ENCODE results near the gene PPP2R3A. TPM values are rescaled to one million over a fixed set of nuclear protein-coding genes. Genes with fewer than 3 reads are reported as not detected.
A peak's percentile ranks its signal among the peaks of the same experiment; 100 is the strongest.

Gene PPP2R3A
- polyA plus RNA-seq, 1 donor (not counting 4 experiments of a cell fraction or from before 2014, with no cell fraction given), result 11.1 TPM

DNA sequence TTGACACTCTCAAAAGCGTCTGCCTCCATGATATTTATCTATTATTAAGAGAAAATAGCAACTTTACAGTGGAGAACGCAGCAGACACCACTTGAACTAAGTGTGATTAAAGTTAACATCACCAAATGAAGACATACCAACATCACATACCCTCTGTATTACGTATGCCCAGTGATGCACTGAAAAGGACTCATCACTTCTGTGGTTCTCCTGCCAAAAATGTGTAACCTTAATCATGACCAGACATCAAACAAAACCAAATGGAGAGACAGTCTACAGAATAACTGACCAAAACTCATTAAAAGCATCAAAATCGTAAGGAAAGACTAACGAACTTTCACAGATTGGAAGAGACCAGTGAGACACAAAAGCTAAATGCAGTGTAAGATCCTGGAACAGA is 103.2 kb downstream of the PPP2R3A start:
- H3K4me2 ChIP-seq (ENCODE audit: control insufficient read depth, extremely low read depth, insufficient read depth, low read depth, low read length), result no peak overlapping the region
- FAIRE-seq (no peak), DNase-seq (ENCODE audit: low read depth, low spot score) (no peak)
- peaks cover 21% of the 10 kb centered on the region for H3K4me1 ChIP-seq (ENCODE audit: control insufficient read depth, extremely low read depth, insufficient read depth, low read length)
- no peaks in the 10 kb centered on the region for H3K9me3 ChIP-seq (ENCODE audit: control insufficient read depth, low read depth, low read length)
- no peaks in the 10 kb centered on the region for H3K27me3 ChIP-seq (ENCODE audit: control insufficient read depth, extremely low read depth, insufficient read depth, low read length)
- H3K36me3 ChIP-seq (ENCODE audit: control insufficient read depth in 2 of 2, extremely low read depth in 1 of 2, insufficient read depth in 2 of 2, low read length in 2 of 2), result no peaks in the 10 kb centered on the region
- no peak overlapping the region for H3K27ac ChIP-seq (ENCODE audit: control insufficient read depth, insufficient read depth, low read length)
- no peak for TF ChIP-seq EZH2 (IDR thresholded peaks at IDR 0.05; ENCODE audit: low read length)
- TF ChIP-seq, protein P1, sequence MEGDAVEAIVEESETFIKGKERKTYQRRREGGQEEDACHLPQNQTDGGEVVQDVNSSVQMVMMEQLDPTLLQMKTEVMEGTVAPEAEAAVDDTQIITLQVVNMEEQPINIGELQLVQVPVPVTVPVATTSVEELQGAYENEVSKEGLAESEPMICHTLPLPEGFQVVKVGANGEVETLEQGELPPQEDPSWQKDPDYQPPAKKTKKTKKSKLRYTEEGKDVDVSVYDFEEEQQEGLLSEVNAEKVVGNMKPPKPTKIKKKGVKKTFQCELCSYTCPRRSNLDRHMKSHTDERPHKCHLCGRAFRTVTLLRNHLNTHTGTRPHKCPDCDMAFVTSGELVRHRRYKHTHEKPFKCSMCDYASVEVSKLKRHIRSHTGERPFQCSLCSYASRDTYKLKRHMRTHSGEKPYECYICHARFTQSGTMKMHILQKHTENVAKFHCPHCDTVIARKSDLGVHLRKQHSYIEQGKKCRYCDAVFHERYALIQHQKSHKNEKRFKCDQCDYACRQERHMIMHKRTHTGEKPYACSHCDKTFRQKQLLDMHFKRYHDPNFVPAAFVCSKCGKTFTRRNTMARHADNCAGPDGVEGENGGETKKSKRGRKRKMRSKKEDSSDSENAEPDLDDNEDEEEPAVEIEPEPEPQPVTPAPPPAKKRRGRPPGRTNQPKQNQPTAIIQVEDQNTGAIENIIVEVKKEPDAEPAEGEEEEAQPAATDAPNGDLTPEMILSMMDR (optimal IDR thresholded peaks at IDR 0.05 in 1 of 3, IDR thresholded peaks at IDR 0.05 in 1 of 3, conservative IDR thresholded peaks at IDR 0.05 in 1 of 3; ENCODE audit: extremely low read depth in 1 of 3, insufficient read depth in 2 of 3, low read length in 3 of 3), result no peak
- dilution Hi-C loops (cut with MboI; ENCODE audit: extremely low pct_ligation_motif_present, low sequenced_read_pairs), result no loop called here
- no peak overlapping the region for H3K4me3 ChIP-seq (ENCODE audit: control insufficient read depth in 2 of 3, extremely low read depth in 1 of 3, insufficient read depth in 2 of 3, low read depth in 1 of 3, low read length in 3 of 3)
- no peaks in the 10 kb centered on the region for H3K79me2 ChIP-seq (ENCODE audit: control insufficient read depth, insufficient read depth, low read length)
- H2AFZ ChIP-seq (ENCODE audit: control insufficient read depth, low read length), result no peak overlapping the region
- no peaks in the 10 kb centered on the region for H4K20me1 ChIP-seq (ENCODE audit: control insufficient read depth, extremely low read depth, insufficient read depth, low read length)
- no peaks in the 10 kb centered on the region for H3K9me1 ChIP-seq (ENCODE audit: control insufficient read depth, extremely low read depth, insufficient read depth, low read length)
- no peak overlapping the region for H3K9ac ChIP-seq (ENCODE audit: control insufficient read depth, extremely low read depth, insufficient read depth, low read length)

DNA sequence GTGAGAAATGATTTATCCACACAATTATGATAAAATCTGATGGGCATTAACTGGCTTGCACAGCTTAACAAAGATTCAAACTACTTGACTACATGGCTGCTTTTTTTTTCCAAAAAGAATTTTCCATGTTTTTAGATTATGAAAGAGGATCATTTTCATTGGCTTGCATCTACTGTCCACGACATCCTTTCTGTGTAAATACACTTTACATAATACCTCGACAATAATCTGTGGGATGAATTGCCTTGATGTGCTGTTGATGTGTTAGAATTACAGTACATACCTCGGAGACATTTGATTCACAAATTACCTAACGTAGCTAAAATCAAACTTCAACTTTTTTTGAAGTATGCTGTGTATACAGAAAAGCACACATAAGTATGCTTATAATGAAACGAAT is 104.4 kb downstream of the PPP2R3A start:
- FAIRE-seq (peak; percentile 5), DNase-seq (ENCODE audit: low read depth, low spot score) (no peak)
- dilution Hi-C loops (cut with MboI; ENCODE audit: extremely low pct_ligation_motif_present, low sequenced_read_pairs), result no loop called here
- Histone ChIP-seq H3K9ac (ENCODE audit: control insufficient read depth, extremely low read depth, insufficient read depth, low read length) (peak overlapping the region; percentile 44), H3K4me2 (ENCODE audit: control insufficient read depth, extremely low read depth, insufficient read depth, low read depth, low read length) (peak overlapping the region; percentile 22), H3K4me3 (ENCODE audit: control insufficient read depth in 2 of 3, extremely low read depth in 1 of 3, insufficient read depth in 2 of 3, low read depth in 1 of 3, low read length in 3 of 3) (peak overlapping the region in 1 of 3 experiments; percentile 9), H3K36me3 (ENCODE audit: control insufficient read depth in 2 of 2, extremely low read depth in 1 of 2, insufficient read depth in 2 of 2, low read length in 2 of 2) (no peaks in the 10 kb centered on the region), H3K9me1 (ENCODE audit: control insufficient read depth, extremely low read depth, insufficient read depth, low read length) (no peaks in the 10 kb centered on the region), H3K79me2 (ENCODE audit: control insufficient read depth, insufficient read depth, low read length) (no peaks in the 10 kb centered on the region), H3K27me3 (ENCODE audit: control insufficient read depth, extremely low read depth, insufficient read depth, low read length) (no peaks in the 10 kb centered on the region), H4K20me1 (ENCODE audit: control insufficient read depth, extremely low read depth, insufficient read depth, low read length) (no peaks in the 10 kb centered on the region), H3K9me3 (ENCODE audit: control insufficient read depth, low read depth, low read length) (no peaks in the 10 kb centered on the region), H3K27ac (ENCODE audit: control insufficient read depth, insufficient read depth, low read length) (peak overlapping the region; percentile 83), H3K4me1 (ENCODE audit: control insufficient read depth, extremely low read depth, insufficient read depth, low read length) (peaks cover 21% of the 10 kb centered on the region), H2AFZ (ENCODE audit: control insufficient read depth, low read length) (no peak overlapping the region)
- no peak for TF ChIP-seq EZH2 (IDR thresholded peaks at IDR 0.05; ENCODE audit: low read length)
- TF ChIP-seq, protein P1 (optimal IDR thresholded peaks at IDR 0.05 in 1 of 3, IDR thresholded peaks at IDR 0.05 in 1 of 3, conservative IDR thresholded peaks at IDR 0.05 in 1 of 3; ENCODE audit: extremely low read depth in 1 of 3, insufficient read depth in 2 of 3, low read length in 3 of 3), result no peak
